ENCODE results near the gene MARCHF6.
A peak's percentile ranks its signal among the peaks of the same experiment; 100 is the strongest.
"Not testable (repeated sequence)": the region's sequence is repeated elsewhere in the genome, so short reads cannot be mapped to it uniquely, and the experiment has no call there.

MARCHF6 gene

GRCh38 chr5:10353241-10354047 is at the start of gene MARCHF6:
MARCHF6 (plus strand) TSS chr5:10353695; CDS start chr5:10353899, 204 bp downstream.
- DNase-seq = peak; percentile 96

DNA sequence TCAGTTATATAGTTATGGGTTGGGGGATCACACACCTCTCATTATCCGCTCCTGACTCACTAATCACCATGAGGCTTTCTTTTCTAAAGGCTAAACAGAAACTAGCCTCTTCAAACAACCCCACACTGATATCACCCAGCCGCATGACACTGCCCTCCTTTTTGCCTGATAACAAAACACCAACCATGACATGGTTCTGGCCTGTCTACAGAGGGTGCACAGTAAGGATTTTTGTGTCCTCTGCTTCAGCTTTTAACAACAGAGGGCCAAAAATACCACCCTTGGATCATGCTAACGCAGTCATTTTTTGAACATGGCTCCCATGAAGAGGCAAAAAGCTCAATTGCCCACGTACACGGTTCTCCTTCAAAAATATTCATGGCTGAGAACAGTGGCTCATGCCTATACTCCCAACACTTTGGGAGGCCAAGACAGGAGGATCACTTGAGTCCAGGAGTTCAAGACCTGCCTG is 49.8 kb upstream of the MARCHF6 start:
- DNase-seq = peak; percentile 91

- peak; percentile 83 for DNase-seq
Observed at GRCh38 chr5:10304932-10305331, 48.6 kb upstream of the MARCHF6 start.

DNA sequence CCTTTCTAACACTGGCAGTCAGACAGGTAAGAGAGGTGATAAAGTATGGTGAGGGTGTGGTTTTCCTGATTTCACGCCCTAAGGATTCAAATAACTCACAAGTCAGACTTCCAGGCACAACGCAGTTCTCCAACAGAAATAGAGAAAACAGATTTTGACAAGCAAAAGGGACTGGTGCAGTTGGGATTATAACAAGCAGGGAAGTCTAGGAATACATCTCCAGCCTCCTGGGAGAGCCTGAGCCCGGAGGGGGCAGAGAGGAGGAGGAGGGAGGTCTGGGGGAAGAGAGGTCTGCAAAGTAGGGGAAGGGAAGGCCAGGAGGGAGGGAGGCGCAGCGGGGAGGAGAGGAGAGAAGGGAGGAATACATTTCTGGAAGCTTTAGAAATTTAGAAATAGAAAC is 47.4 kb upstream of the MARCHF6 start:
- DNase-seq = no peak

DNA sequence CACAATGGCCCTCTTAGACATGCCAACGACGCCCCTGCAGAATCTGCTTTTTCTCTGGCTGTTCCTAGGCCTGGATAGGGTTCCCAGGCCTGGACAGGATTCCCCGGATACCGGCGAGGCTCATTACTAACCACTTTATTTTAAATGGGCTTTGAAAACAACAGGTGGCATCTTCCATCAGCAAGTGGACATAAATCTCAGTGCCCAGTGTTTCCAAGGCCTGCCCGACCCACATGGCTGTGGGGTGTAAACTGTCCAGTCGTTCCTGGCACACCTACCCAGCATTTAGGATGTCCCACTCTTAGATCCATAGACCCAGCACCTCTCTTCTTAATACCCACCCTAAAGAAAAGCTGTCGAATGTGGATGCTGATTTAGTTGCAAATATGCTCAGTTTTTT is 46.7 kb upstream of the MARCHF6 start:
- DNase-seq = peak; percentile 49

GRCh38 chr5:10307206-10308148 is 46.0 kb upstream of the MARCHF6 start, which contains the start of gene CMBL:
CMBL (minus strand) TSS chr5:10307902; CDS start chr5:10290762, 17,140 bp downstream.
- peak; percentile 89 for DNase-seq

- DNase-seq = no peak
Observed at GRCh38 chr5:10308844-10309243, 44.7 kb upstream of the MARCHF6 start.

GRCh38 chr5:10310066-10310779 is 43.3 kb upstream of the MARCHF6 start:
- DNase-seq = no peak

DNA sequence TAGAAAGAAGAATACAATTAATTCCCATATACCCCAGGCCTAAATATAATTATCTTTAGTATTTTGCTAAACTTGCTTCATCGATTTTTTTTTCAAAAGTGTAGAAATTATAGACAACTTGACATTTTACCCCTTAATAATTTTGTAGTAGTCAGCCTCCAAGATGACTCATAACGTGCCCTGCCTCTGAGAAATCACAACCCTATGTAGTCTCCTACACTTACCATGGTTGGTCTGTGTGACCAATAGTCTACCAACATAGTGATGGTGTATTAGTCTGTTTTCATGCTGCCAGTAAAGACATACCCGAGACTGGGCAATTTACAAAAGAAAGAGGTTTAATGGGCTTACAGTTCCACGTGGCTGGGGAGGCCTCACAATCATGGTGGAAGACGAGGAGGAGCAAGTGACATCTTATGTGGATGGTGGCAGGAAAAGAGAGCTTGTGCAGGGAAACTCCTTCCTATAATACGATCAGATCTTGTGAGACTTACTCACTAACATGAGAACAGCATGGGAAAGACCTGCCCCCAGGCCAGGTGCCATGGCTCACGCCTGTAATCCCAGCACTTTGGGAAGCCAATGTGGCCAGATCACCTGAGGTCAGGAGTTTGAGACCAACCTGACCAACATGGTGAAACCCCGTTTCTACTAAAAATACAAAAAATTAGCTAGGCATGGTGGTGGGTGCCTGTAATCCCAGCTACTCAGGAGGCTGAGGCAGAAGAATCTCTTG is 42.5 kb upstream of the MARCHF6 start:
- DNase-seq = not testable (repeated sequence)

DNA sequence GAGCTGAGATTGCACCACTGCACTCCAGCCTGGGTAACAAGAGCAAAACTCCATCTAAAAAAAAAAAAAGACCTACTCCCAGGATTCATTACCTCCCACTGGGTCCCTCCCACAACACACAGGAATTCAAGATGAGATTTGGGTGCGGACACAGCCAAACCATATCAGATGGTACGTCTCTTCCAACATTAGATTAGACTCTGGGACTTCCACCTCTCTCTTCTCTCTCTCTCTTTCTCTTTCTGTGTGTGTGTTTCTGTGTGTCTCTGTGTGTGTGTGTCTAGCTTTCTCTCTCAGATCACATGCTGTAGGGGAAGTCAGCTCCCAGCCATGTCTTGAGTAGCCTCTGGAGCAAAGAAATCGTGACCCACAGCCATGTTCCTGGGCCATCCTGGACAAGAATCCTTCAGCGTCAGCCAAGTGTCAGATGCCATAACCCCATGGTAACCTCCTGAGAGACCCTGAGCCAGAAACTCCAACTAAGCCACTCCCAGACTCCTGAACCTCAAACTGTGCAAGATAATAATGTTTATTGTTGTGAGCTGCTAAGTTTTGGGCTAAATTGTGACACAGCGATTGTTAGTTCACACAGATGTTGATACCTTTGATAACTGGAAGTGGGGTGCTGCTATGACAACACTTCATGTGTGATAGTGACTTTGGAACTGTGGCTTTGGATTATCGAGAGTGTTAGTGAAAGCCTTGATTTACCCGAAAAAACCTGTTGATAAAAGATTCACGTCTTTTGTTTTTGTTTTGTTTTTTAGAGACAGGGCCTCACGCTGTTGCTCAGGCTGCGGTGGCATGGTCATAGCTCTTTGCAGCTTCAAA is 41.7 kb upstream of the MARCHF6 start:
- peak; percentile 39 for DNase-seq

GRCh38 chr5:10315201-10315600 is 38.3 kb upstream of the MARCHF6 start:
- DNase-seq = no peak

DNA sequence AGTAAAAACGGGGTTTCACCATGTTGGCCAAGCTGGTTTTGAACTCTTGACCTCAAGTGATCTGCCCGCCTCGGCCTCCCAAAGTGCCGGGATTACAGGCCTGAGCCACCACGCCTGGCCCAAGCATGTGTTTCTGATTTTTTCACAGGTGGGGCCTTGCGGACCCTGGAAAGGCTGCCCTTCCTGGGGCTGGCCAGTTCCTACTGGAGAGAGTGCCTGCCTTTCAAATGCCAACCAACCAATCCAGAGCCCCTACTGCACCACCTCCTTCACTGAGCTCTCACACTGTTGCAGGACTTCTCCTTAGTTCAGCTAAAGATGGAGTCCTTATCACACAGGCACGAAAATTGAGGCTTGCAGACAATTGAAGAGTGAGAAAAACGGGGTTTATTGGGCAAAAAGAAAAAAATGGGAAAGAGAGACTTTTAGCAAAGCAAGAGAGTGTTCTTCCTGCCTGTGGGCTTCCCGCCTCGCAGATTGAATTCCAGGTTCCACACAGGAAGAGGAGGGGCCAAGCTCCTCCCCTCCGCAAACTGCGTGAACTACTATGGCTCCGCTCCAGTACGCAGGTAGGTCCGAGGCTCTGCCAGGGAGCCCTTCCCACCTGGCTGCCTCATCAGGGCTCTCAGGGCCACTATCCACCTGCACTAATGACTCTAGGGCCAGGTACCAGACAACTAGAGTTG is 37.5 kb upstream of the MARCHF6 start:
- DNase-seq = no peak

DNA sequence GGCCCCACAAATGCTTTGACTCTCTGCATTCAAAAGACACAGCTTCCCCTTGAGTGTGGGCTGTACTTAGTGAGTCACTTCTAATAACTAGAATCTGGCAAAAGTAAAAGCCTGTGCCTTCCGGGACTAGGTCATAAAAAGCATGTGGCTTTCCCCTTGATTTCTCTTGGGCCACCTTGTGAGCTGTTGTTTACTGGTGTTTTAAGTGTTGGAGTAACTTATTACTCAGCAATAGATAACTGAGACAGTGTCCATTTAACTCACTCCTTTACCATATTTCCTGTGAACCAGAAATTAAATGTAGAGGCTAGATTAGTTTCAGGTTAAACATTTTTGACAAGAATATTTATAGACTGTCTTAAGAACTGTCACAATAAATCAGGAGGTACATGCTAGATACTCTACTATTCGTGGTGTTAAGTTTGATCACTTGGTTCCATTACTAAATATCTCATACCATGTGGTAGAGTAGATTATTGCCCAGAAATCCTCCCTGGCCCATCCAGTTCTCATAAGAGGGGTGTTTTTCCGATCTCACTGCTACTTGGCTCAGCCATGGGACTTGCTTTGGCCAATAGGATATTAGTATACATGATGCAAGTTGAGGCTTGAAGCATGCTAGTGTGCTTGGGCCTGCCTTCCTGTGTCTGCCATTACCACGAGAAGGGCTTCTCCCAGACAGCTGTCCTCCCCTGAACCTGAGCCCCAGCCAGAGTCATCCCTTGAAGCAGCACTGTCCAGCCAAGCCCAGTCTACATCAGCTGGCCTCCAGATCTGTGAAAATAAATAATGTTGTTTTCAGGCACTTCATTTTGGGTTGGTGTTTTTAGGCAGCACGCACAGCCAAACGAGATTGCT is 35.4 kb upstream of the MARCHF6 start:
- peak; percentile 30 for DNase-seq

DNA sequence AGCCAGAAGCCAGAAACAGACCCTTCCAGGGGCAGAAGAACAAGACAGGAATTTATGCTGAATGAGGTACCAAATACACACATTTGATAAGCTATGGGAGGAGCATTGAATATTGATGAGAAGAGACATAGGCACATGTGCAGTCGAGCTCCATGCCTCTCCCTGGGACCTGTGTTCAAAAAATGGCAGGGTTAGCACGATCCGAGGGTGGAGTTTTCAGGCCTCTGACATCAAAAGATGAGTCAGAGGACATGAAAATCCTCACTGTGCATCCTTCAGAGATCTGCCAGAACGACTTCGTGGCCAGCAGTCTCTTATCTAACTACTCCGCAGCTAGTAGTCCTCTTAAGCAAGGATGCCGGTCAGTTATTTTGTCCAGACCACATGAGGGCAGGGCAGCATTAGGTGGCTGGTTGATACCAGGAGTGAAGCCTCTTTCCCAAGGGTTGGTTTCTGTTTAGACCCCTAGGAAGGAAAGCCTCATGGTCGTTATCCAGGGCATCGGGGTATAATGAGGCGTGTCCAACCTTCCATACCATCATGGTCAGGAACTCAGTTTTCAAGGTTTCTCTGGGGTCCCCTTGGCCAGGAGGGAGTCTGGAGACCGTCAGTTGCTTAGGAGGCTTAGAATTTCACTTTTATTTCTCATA is 34.2 kb upstream of the MARCHF6 start:
- DNase-seq = peak; percentile 94

GRCh38 chr5:10320793-10321192 is 32.7 kb upstream of the MARCHF6 start:
- DNase-seq = peak; percentile 90

DNA sequence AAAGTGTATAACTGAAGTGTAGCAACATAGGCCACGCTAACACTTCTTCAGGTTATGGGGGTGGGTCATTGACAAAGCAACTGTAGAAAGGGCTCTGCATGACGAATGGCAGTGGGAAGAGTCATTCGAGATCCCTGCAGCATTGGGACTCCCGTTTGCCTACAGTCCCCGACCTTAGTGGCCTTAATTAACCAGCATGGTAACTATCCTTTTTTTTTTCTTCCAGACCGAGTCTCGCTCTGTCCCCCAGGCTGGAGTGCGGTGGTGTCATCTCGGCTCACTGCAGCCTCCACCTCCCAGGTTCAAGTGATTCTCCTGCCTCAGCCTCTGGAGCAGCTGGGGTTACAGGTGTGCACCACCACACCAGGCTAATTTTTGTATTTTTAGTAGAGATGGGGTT is 31.6 kb upstream of the MARCHF6 start:
- no peak for DNase-seq

DNA sequence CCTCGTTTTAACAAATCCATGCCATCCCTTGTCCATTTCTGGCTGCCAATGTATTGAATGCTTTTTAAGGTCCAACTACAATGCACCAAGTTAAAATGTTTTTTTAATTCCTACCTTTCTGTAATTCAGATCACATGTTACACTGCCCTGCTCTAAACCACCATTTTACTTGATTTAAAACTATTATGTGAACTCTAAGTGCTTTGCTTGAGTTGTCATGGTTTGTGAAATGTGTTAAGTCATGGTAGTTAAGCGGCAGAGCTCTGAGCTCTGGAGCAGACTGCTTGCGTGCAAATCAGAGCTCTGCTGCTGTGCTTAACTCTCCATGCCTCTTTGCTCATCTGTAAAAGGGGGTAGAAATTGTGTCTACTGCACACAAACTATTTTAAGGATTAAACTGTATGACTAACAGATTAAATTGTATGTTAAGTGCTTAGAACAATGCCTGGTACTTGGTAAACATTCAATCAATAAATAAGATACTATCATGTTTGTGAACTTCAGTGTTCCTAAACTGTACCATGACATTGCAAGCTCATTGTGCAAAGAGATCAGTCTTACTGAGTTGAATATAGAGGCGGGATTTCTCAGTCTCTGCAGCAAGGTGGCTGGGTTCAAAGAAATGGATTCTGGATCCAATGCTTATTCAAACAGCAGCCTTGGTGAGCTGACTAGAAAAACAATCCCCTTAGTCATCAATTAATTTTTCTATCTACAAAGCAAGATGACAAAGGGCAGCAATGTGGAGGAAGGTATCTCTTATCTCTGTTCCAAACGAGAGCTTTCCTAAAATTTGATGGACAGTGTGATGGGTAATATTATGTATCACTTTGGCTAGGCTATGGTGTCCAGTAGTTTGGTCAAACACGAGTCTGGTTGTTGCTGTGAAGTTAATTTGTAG is 29.7 kb upstream of the MARCHF6 start:
- DNase-seq = peak; percentile 76

All from OCI-M1 (cell line).